Vagina (tissue), 2 donors: ENCODE measurements around the gene PGLYRP3.
A peak's percentile ranks its signal among the peaks of the same experiment; 100 is the strongest.

Experiments
- CTCF ChIP-seq, 3 experiments: fragments of 450-650 bp in 2 of 3; fragments of 200-600 bp in 1 of 3; sonication (generic) in 1 of 3; IDR thresholded peaks; one replicate each; pipeline ENCODE4 v1.5.1; 2017 to 2019; ENCODE audit warnings: antibody characterized with exemption in 3 of 3, mild to moderate bottlenecking in 2 of 3, moderate library complexity in 2 of 3
- POLR2A ChIP-seq, 2 donors: fragments of 450-650 bp; IDR thresholded peaks; one replicate each; pipeline ENCODE4 v1.6.1; 2017; ENCODE audit warnings: antibody characterized with exemption in 2 of 2, mild to moderate bottlenecking in 2 of 2, moderate library complexity in 2 of 2
- POLR2AphosphoS5 ChIP-seq, 2 donors: sonication (generic); formaldehyde crosslinking; IDR thresholded peaks; one replicate each; pipeline ENCODE4 v1.9.0; 2017; ENCODE audit warnings: antibody characterized with exemption in 2 of 2, mild to moderate bottlenecking in 2 of 2, low read depth in 1 of 2; ENCODE audit not compliant: insufficient read depth in 1 of 2

GRCh38 chr1:153292185-153292584 lies 20.6 kb downstream of the PGLYRP3 start:
- TF ChIP-seq POLR2AphosphoS5 (IDR thresholded peaks at IDR 0.05; ENCODE audit: insufficient read depth in 1 of 2, low read depth in 1 of 2), result peak in 1 of 2 donors; percentile 39
- no peak for TF ChIP-seq POLR2A (IDR thresholded peaks at IDR 0.05)
- TF ChIP-seq CTCF (IDR thresholded peaks at IDR 0.05), result no peak
